Tibial artery (tissue), 4 donors: Measurements from ENCODE around the gene MANEA.

ENCODE experiments used
- DNase-seq, 2 donors: peaks; one replicate each; pipeline ENCODE4 v3.0.0-alpha.2; 2019
- H3K27ac ChIP-seq, 2 donors: fragments of 200-600 bp; sonication (generic) in 1 of 2; 1 replicate in 1 of 2; 2 replicates in 1 of 2; pipeline ENCODE4 v1.5.1; 2018 to 2019; ENCODE audit warnings: mild to moderate bottlenecking in 1 of 2
- H3K27me3 ChIP-seq, 2 donors: fragments of 200-600 bp; sonication (generic) in 1 of 2; one replicate each; pipeline versions ENCODE4 v1.5.1 to v1.6.0; 2016 to 2019
- H3K36me3 ChIP-seq, 3 donors: fragments of 200-600 bp; sonication (generic) in 2 of 3; one replicate each; pipeline ENCODE4 v1.5.1; 2016 to 2019; ENCODE audit warnings: mild to moderate bottlenecking in 2 of 3
- H3K4me1 ChIP-seq, 4 donors: fragments of 200-600 bp; sonication (generic) in 2 of 4; 1 replicate in 3 of 4; 2 replicates in 1 of 4; pipeline ENCODE4 v1.5.1; 2016 to 2019
- H3K4me3 ChIP-seq, 2 donors: fragments of 200-600 bp; sonication (generic) in 1 of 2; 1 replicate in 1 of 2; 2 replicates in 1 of 2; pipeline ENCODE4 v1.5.1; 2018 to 2019; ENCODE audit warnings: mild to moderate bottlenecking in 2 of 2
- H3K9me3 ChIP-seq, 3 donors: fragments of 200-600 bp; sonication (generic) in 1 of 3; one replicate each; pipeline ENCODE4 v1.5.1; 2016 to 2019
- CTCF ChIP-seq, 2 experiments: fragments of 200-600 bp in 1 of 2; fragments of 450-650 bp in 1 of 2; IDR thresholded peaks; one replicate each; pipeline ENCODE4 v1.5.1; 2017 to 2019; ENCODE audit warnings: antibody characterized with exemption in 2 of 2, mild to moderate bottlenecking in 1 of 2, moderate library complexity in 1 of 2
- intact Hi-C: fragments of 100-400 bp; cut with DNase I; formaldehyde crosslinking; loops from one replicate; pipeline ENCODE4 v1.15.0; 2023; ENCODE audit warnings: low total_unique reads

Gene MANEA

GRCh38 chr6:95589067-95589466 is 11.7 kb downstream of the MANEA start:
- peaks cover 0 to 7% (median 0%) of the 10 kb centered on the region in 3 donors for H3K9me3 ChIP-seq
- no peak for DNase-seq
- H3K4me3 ChIP-seq: no peak overlapping the region
- H3K36me3 ChIP-seq: peaks cover 0 to 4% (median 3%) of the 10 kb centered on the region in 3 donors
- peaks cover 0 to 8% (median 0%) of the 10 kb centered on the region in 4 donors for H3K4me1 ChIP-seq
- no peaks in the 10 kb centered on the region for H3K27me3 ChIP-seq
- no peak for TF ChIP-seq CTCF (IDR thresholded peaks at IDR 0.05)
- no peak overlapping the region for H3K27ac ChIP-seq
- intact Hi-C loops: no loop called here

GRCh38 chr6:95589826-95590570 is 12.7 kb downstream of the MANEA start:
- no peak overlapping the region for H3K4me3 ChIP-seq

GRCh38 chr6:95593025-95593424 is 15.7 kb downstream of the MANEA start:
- intact Hi-C loops: no loop called here
- peaks cover 0 to 4% (median 3%) of the 10 kb centered on the region in 3 donors for H3K36me3 ChIP-seq
- peaks cover 0 to 15% (median 0%) of the 10 kb centered on the region in 4 donors for H3K4me1 ChIP-seq
- no peak for DNase-seq
- TF ChIP-seq CTCF (IDR thresholded peaks at IDR 0.05): no peak
- no peaks in the 10 kb centered on the region for H3K9me3 ChIP-seq
- no peaks in the 10 kb centered on the region for H3K27me3 ChIP-seq
- no peak overlapping the region for H3K4me3 ChIP-seq
- no peak overlapping the region for H3K27ac ChIP-seq

More at GRCh38 chr6:95589826-95590570, 12.7 kb downstream of the MANEA start:
- intact Hi-C loops: no loop called here
- no peak for DNase-seq
- Histone ChIP-seq H3K9me3 (no peaks in the 10 kb centered on the region), H3K27ac (no peak overlapping the region), H3K27me3 (no peaks in the 10 kb centered on the region), H3K4me1 (peaks cover 0 to 16% (median 0%) of the 10 kb centered on the region in 4 donors), H3K36me3 (peaks cover 0 to 4% (median 3%) of the 10 kb centered on the region in 3 donors)
- no peak for TF ChIP-seq CTCF (IDR thresholded peaks at IDR 0.05)

GRCh38 chr6:95596021-95596420 is 18.7 kb downstream of the MANEA start:
- Histone ChIP-seq H3K9me3 (no peaks in the 10 kb centered on the region), H3K27ac (no peak overlapping the region), H3K36me3 (peaks cover 0 to 4% (median 3%) of the 10 kb centered on the region in 3 donors), H3K27me3 (no peaks in the 10 kb centered on the region), H3K4me1 (peaks cover 0 to 34% (median 7%) of the 10 kb centered on the region in 4 donors), H3K4me3 (no peak overlapping the region)
- TF ChIP-seq CTCF (IDR thresholded peaks at IDR 0.05): no peak
- intact Hi-C loops: no loop called here
- no peak for DNase-seq

- intact Hi-C loops: no loop called here
- peak overlapping the region; percentile 64 to 71 for H3K27ac ChIP-seq
- no peak for TF ChIP-seq CTCF (IDR thresholded peaks at IDR 0.05)
Observed at GRCh38 chr6:95599706-95600105, 22.4 kb downstream of the MANEA start.

More at GRCh38 chr6:95599706-95600105, 22.4 kb downstream of the MANEA start:
- Histone ChIP-seq H3K4me1 (peaks cover 0 to 31% (median 7%) of the 10 kb centered on the region in 4 donors), H3K9me3 (no peaks in the 10 kb centered on the region), H3K4me3 (peak overlapping the region; percentile 4 to 32), H3K36me3 (no peaks in the 10 kb centered on the region), H3K27me3 (no peaks in the 10 kb centered on the region)
- peak in 1 of 2 donors; percentile 21 for DNase-seq
